G401 (cell line): ENCODE measurements around the gene ACSL3. TPM values are rescaled to one million over a fixed set of nuclear protein-coding genes. Genes with fewer than 3 reads are reported as not detected.

Source experiments
- DNase-seq: peaks from one replicate; pipeline ENCODE4 v3.0.0-alpha.2; 2015; ENCODE audit warnings: low spot score
- in situ Hi-C: cut with HindIII; loops from 2 replicates; pipeline ENCODE4 v1.10.0; 2016; ENCODE audit warnings: low sequenced_read_pairs, mixed read lengths
- total RNA-seq: library from RNA; depleted of rRNA; stranded (reverse); fragments of >200 nt; shearing (Covaris generic); gene quantifications from 2 replicates; pipeline ENCODE4 v1.2.3, GENCODE V29; 2014; rRNA removed

Gene ACSL3
- total RNA-seq, 1 experiment from 2014 or later = 124 TPM

- in situ Hi-C loops = no loop called here
- DNase-seq = no peak
Observed at GRCh38 chr2:222992137-222992536, 131.3 kb downstream of the ACSL3 start.

Other genes with a start within 250 kb of the ACSL3 start
- gene FARSB, start 204.9 kb upstream of the ACSL3 start, total RNA-seq = 7.1 and 11.0 TPM in 2 replicates
- gene MOGAT1, start 189.4 kb upstream of the ACSL3 start, total RNA-seq = not detected in 2 replicates
- not detected in 2 replicates for gene KCNE4, start 191.2 kb downstream of the ACSL3 start, total RNA-seq